Heart right ventricle (tissue), 16 donors: ENCODE results near the gene RBM42. TPM values are rescaled to one million over a fixed set of nuclear protein-coding genes. Genes with fewer than 3 reads are reported as not detected.

ENCODE experiments used
- ATAC-seq, 8 donors: fragments of 200-7000 bp; cut with Tn5 transposase; one replicate each; pipeline ENCODE4 v1.9.1; 2020; ENCODE audit warnings: mild to moderate bottlenecking in 8 of 8, moderate library complexity in 8 of 8, moderate number of reproducible peaks in 1 of 8
- DNase-seq, 2 donors: peaks; one replicate each; pipeline ENCODE4 v3.0.0-alpha.2; 2020
- H3K27ac ChIP-seq, 10 donors: fragments of 200-600 bp; sonication (generic) in 2 of 10; one replicate each; pipeline versions ENCODE4 v1.5.0 to v1.8.0; 2020 to 2022; ENCODE audit warnings: mild to moderate bottlenecking in 3 of 10
- H3K27me3 ChIP-seq, 7 donors: fragments of 200-600 bp; one replicate each; pipeline ENCODE4 v1.8.0; 2021 to 2022; ENCODE audit warnings: mild to moderate bottlenecking in 2 of 7
- H3K36me3 ChIP-seq, 9 donors: fragments of 200-600 bp; sonication (generic) in 1 of 9; one replicate each; pipeline versions ENCODE4 v1.5.0 to v1.8.0; 2020 to 2022; ENCODE audit warnings: mild to moderate bottlenecking in 2 of 9
- H3K4me1 ChIP-seq, 9 donors: fragments of 200-600 bp; sonication (generic) in 1 of 9; one replicate each; pipeline versions ENCODE4 v1.5.0 to v1.8.0; 2020 to 2022; ENCODE audit warnings: mild to moderate bottlenecking in 4 of 9
- H3K4me3 ChIP-seq, 10 donors: fragments of 200-600 bp; sonication (generic) in 2 of 10; one replicate each; pipeline versions ENCODE4 v1.5.0 to v1.8.0; 2020 to 2022; ENCODE audit warnings: mild to moderate bottlenecking in 7 of 10, moderate library complexity in 2 of 10
- H3K9me3 ChIP-seq, 11 donors: fragments of 200-600 bp in 10 of 11; sonication (generic) in 2 of 11; one replicate each; pipeline versions ENCODE4 v1.5.0 to v1.8.0; 2013 to 2022; ENCODE audit warnings: mild to moderate bottlenecking in 2 of 11, control low read depth in 1 of 11, moderate library complexity in 1 of 11
- CTCF ChIP-seq, 9 donors: fragments of 200-600 bp; sonication (generic) in 2 of 9; IDR thresholded peaks; one replicate each; pipeline versions ENCODE4 v1.5.0 to v1.8.0; 2021 to 2022; ENCODE audit warnings: antibody characterized with exemption in 9 of 9, mild to moderate bottlenecking in 5 of 9, moderate library complexity in 1 of 9
- WGBS, 2 donors: extraction: QIAGEN DNeasy Blood & Tissue Kit; methylation state at CpG; one replicate each; pipeline ENCODE4 v1.1.7; 2013; ENCODE audit warnings: inconsistent platforms in 1 of 2; 5-methylcytosine and 5-hydroxymethylcytosine counted together
- intact Hi-C, 10 donors: fragments of 100-400 bp; cut with DNase I; formaldehyde crosslinking; loops; one replicate each; pipeline versions ENCODE4 v1.11.1 to v1.14.2; 2022
- polyA plus RNA-seq, 2 donors: library from polyadenylated mRNA; stranded (reverse); fragments of 200-250 nt; gene quantifications; one replicate each; pipeline ENCODE4 v1.2.3, GENCODE V29; 2013
- total RNA-seq, 10 donors: library from RNA; stranded (reverse); fragmentation: NEBNext Ultra II Directional in 3 of 10; extraction: Animal tissue kit (Norgen Biotek cat#: 25700) in 3 of 10; gene quantifications; one replicate each; pipeline versions ENCODE4 v1.2.1 to v1.2.4, GENCODE V29; 2021 to 2023
- donor health status: Arrhythmogenic right ventricular cardiomyopathy.
- donor health status: ischemic (EF 13 %, LVEDD 7.1; RV severe dilation, severe dysfunction).
- donor health status: healthy with polysubstance abuse.
- donor health status: DM: no; HTN: yes; CAD: no.
- donor health status: DM: no; HTN: no; CAD: no.
- donor health status: ischemic (EF 25% LVEDD 6.9; RV normal size, moderate dysfunction).
- donor health status: ischemic (EF 25% LVEDD 5.7; RV mildly dilated, moderate dysfunction).
- donor health status: healthy.
- donor health status: DM: yes; HTN: yes; CAD: no.
- donor health status: Ischemic cardiomyopathy.
- donor health status: ischemic (EF 35%, LVEDD 5.7; RV mildly dilated, moderate dysfunction).
- donor health status: nonischemic (EF 11% LVEDD 7.7; RV severe dilation, severe dysfunction).
- donor health status: DM: yes; HTN: yes; CAD: no.
- donor health status: PGD.
- donor health status: ischemic (EF 29% LVEDD 5.4; RV normal size, mild dysfunction).
- donor health status: nonischemic (EF 23%, LVEDD 6.1; RV moderate dilation, normal function).

The RBM42 gene
- total and polyA plus RNA-seq, 12 donors, result 43.5 to 93.1 (median 53.7) TPM

- Histone ChIP-seq H3K27me3 (no peaks in the 10 kb centered on the region), H3K4me1 (peaks cover 9 to 55% (median 33%) of the 10 kb centered on the region in 9 donors), H3K9me3 (no peaks in the 10 kb centered on the region), H3K4me3 (peak overlapping the region; percentile 30 to 80 (median 62)), H3K36me3 (peaks cover 0 to 1% (median 0%) of the 10 kb centered on the region in 9 donors), H3K27ac (peak overlapping the region in 9 of 10 donors; percentile 72 to 92 (median 80))
- intact Hi-C loops, result loop anchor here in 3 of 10 donors (5.0 to 10.0 kb wide), 2 partner anchors 97 to 100 kb away; partner anchors contain the start of gene TMEM147 (in 3 of the 3)
- WGBS, 2 donors, result 1% methylated on average over 57 to 60 of the region's 60 CpGs
- TF ChIP-seq CTCF (IDR thresholded peaks at IDR 0.05), result peak in 2 of 9 donors; percentile 4 to 9
- DNase-seq (peak; percentile 94 to 95), ATAC-seq (peak; percentile 83 to 91 (median 89))
These were observed 15.6 kb downstream of the RBM42 start for GRCh38 chr19:35644206-35644986.

- DNase-seq (peak; percentile 88 to 90), ATAC-seq (peak; percentile 18 to 56 (median 44))
- TF ChIP-seq CTCF (IDR thresholded peaks at IDR 0.05), result no peak
- peak overlapping the region in 9 of 10 donors; percentile 53 to 80 (median 62) for H3K4me3 ChIP-seq
- peak overlapping the region in 9 of 10 donors; percentile 72 to 92 (median 80) for H3K27ac ChIP-seq
- 17 to 19% methylated on average over 20 of the region's 20 CpGs for WGBS, 2 donors
- no peaks in the 10 kb centered on the region for H3K27me3 ChIP-seq
- intact Hi-C loops, result loop anchor here in 3 of 10 donors (5.0 to 10.0 kb wide), 2 partner anchors 98 to 100 kb away; partner anchors contain the start of gene TMEM147 (in 3 of the 3)
- H3K9me3 ChIP-seq, result no peaks in the 10 kb centered on the region
- H3K36me3 ChIP-seq, result peaks cover 0 to 8% (median 4%) of the 10 kb centered on the region in 9 donors
- H3K4me1 ChIP-seq, result peaks cover 9 to 63% (median 39%) of the 10 kb centered on the region in 9 donors
These were observed 16.3 kb downstream of the RBM42 start for GRCh38 chr19:35644987-35645679.

- Histone ChIP-seq H3K27ac (peak overlapping the region in 3 of 10 donors; percentile 77 to 87 (median 85)), H3K9me3 (no peaks in the 10 kb centered on the region), H3K4me1 (peaks cover 10 to 70% (median 43%) of the 10 kb centered on the region in 9 donors), H3K36me3 (peaks cover 0 to 16% (median 7%) of the 10 kb centered on the region in 9 donors), H3K27me3 (no peaks in the 10 kb centered on the region), H3K4me3 (no peak overlapping the region)
- ATAC-seq (no peak), DNase-seq (no peak)
- WGBS, 2 donors, result 75 to 76% methylated on average over 7 of the region's 7 CpGs
- TF ChIP-seq CTCF (IDR thresholded peaks at IDR 0.05), result no peak
- intact Hi-C loops, result loop anchor here in 1 of 10 donors (10.0 kb wide), 1 partner anchor 101 kb away; the partner anchor contains the start of gene TMEM147
These were observed 17.1 kb downstream of the RBM42 start for GRCh38 chr19:35645680-35646511.
